GM19025 (cell line): ENCODE data around the gene RBCK1.
"Not testable (repeated sequence)": the region's sequence is repeated elsewhere in the genome, so short reads cannot be mapped to it uniquely, and the experiment has no call there.

Source experiments
- ATAC-seq: cut with Tn5 transposase; IDR thresholded peaks from one replicate; pipeline ENCODE4 v1.9.1; 2021; ENCODE audit warnings: mild to moderate bottlenecking, low read depth, moderate library complexity; ENCODE audit not compliant: unreplicated experiment

The RBCK1 gene

DNA sequence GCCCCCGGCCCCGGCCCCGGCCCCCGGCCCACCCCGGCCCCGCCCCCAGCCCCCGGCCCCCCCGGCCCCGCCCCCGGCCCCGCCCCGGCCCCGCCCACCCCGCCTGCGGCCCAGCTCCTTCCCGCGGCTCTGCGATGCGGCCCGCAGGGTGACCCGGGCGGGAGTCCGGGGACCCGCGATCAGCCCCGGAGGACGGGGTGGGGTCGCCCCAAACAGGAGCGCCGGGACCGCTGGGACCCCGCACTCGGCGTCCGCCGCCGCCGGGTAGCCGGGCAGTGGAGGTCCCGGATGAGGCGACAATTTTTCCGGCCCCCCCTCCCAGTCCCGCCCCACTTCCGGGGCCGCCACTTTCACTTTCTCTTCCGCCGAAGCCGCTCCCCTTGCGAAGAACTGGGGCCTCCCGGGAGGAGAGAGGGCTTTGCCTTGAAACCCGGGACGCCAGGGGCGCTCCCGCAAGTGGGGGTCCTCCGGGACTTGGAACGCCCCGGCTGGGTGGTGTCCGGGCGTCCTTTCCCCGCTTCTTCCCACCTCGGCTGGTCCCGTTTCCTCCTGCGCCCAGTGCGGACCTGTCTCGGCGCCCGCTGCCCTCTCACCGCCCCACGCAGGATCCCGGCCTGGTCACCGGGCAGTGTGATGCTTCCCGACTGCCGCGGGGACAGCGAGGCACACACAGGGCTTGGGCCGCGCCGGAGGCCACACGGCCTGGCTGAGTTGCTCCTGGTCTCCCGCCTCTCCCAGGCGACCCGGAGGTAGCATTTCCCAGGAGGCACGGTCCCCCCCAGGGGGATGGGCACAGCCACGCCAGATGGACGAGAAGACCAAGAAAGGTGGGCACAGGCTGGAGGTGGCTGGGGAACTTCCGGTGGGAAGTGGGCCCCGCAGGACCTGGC, at the start of gene RBCK1:
TSS of gene RBCK1 (plus strand) at position 347 of the 890 bp plus-strand sequence. CDS start at position 806, 459 bp downstream.
- ATAC-seq: peak; percentile 57

DNA sequence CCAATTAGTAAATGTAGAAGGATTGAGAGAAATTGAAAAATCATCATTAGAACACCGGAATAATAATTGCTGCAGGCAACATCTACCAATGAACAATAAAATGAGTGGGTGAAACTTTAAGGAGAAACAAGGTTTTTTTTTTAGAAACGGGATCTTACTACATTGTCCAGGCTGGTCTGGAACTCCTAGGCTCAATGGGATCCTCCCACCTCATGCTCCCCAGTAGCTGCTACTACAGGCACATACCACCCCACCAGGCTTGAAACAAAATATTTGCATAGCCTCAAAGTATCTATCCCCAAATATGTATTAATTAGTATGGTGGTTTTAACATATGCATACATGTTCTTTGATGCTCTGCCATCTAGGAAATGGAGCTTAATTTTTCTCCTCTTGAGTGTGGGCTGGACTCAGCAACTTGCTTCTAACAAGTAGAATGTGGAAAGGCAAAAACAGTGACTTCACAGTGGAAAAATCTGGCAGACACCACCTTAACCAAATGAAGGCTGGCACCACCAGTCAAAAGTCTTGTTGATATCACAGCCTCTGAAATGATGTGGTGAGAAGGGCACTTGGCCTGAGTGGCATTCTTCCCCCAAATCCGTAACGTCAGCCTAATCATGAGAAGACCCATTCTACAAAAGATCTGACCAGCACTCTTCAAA, 49.1 kb upstream of the RBCK1 start:
- ATAC-seq: no peak

DNA sequence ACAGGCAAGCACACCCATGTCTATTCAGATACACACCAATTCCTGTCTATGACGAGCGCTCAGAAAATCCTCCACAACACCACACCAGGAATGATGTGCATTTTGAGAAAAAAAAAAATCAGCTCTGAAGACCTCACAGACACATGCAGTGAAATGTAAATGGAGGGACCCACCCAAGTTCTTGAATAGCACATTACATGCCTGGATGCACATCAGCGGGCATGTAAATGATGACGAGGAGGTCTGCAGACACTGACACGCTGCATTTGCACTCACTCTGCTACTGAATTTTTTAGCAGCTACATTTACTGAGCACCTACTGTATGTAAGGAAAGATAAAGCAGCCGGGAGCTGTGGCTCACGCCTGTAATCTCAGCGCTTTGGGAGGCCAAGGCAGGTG, 46.5 kb upstream of the RBCK1 start:
- no peak for ATAC-seq

DNA sequence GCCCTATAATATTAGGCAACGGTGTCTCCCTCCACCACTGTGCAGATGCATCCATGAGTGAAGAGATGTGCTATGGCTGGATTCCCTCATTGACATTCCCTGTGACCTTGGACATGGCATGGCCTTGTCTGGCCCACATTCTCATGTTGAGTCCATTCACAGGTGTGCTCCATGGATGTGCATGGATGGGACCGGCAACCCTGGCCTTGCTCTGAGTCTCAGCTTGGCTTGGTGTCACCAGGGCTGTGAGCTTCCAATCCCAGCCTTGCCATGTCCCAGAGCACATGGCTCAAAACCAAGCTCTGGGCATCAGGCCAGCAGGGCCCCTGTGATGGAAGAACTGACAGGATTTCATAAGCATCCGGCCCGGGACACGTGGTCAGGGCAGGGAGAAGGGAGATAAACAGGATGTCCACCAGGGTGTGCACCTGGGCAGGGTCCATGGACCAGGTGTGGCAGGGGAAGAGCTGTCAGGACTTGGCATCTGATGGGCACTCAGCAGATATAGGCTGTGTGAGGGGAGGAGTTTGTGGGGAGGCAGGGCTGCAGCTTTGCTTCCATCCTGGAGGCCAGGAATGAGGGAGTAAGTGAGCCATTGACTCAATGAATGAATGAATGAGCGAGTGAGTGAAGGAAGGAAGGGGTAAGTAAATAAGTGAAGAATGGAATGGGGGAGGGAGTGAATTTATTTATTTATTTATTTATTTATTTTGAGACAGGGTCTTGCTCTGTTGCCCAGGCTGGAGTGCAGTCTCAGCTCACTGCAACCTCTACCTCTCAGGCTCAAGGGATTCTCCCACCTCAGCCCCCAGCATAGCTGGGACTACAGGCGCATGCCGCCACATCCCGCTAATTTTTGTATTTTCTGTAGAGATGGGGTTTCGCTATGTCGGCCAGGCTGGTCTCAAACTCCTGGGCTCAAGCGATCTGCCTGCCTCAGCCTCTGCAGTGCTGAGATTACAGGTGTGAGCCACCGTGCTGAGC, 45.5 kb upstream of the RBCK1 start:
- no peak for ATAC-seq

DNA sequence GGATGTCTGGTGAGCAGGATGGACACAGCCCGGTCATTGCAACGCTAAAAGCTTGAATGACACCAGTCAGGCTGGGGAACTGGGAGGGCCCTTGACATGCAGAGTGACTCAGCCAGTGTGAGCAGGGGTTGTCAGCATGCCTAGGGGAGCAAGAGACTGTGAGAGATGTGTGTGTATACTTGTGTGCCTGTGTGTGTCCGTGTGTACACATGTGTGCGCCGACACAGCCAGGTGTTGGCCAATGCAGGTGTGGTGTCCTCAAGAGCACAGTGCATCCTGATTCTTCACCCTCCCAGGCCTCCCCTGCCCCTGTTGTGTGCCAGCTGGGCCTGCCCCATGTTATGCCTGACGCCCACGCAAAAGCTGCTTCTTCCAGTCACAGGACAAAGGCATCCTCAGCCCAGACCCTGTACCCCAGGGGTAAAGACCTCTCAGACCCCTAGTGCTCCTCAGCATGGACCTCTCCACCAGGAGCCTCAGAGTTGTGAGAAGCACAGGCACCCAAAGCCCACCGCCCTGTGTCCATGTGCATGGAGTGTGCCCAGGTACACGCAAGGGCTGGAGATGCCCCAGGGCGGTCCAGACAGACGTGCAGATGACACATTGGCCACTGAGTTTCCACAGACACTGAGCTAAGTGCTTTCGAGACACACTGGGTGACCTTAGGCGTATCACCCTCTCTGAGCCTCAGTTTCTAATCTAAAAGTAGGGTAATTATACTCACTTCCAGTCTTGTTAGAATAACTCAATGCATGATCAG, 44.6 kb upstream of the RBCK1 start:
- no peak for ATAC-seq

DNA sequence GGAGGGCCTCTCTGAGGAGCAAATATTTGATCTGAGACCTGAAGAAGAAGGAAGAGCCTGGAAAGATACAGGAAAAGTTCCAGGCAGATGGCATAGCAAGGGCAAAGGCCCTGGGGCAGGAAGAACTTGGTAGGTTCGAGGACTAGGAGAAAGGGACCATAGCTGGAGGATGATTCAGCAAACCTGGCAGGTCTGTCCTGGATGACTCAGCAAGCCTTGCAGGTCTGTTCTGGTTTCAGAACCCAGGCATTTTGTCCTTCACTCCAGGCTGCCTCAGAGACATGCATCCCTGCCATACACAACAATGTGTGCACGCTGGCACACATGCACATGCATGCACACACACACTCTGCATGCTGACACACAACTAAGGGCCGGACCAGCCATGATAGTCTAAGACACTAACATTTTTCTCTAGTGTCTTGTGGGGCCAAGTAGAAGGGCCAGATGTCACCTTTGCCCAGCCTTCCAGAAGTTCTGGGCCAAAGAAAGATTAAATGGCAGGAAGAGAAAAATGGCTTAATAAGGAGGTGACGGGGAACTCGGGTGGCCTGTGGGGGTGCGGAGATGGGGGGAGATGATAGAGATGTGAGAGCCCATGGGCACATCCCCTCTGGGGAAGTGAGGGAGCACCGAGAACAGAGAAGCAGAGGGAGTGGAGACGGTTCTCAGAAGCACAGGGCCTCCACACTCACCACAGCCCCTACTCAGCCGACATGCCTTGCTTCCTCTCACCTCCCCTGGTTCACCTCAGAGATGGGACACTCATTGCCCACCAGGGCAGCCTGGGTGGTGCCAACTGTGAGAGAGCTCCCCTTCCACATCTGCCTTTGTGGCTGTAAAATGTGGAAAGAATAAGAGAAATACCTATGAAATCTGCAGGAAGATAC, 42.9 kb upstream of the RBCK1 start:
- ATAC-seq: no peak

DNA sequence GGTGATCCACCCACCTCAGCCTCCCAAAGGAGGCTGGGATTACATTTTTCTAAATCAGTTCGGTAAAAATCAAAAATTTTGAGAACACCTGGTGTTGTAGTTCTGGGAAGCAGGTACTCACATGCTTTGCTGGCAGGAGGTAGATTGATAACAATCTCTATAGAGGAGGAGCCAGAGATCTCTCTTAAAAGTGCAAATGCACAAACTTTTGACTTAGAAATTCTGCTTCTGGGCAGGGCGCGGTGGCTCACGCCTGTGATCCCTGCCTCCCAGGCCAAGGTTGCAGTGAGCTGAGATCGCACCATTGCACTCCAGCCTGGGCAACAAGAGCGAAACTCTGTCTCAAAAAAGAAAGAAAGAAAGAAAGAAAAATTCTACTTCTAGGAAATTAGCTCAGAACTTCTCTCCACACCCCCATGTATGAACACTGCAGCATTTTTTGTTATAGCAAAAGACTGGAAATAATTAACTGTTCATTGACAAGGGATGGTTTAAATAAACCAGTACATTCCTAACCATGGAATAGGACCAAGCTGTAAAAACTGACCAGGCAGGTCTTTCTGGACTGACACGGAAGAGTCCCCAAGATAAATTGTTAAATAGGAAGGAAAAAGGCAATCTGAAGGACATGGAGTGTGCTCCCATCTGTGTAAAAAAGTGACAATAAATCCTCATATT, 41.9 kb upstream of the RBCK1 start:
- ATAC-seq: no peak

DNA sequence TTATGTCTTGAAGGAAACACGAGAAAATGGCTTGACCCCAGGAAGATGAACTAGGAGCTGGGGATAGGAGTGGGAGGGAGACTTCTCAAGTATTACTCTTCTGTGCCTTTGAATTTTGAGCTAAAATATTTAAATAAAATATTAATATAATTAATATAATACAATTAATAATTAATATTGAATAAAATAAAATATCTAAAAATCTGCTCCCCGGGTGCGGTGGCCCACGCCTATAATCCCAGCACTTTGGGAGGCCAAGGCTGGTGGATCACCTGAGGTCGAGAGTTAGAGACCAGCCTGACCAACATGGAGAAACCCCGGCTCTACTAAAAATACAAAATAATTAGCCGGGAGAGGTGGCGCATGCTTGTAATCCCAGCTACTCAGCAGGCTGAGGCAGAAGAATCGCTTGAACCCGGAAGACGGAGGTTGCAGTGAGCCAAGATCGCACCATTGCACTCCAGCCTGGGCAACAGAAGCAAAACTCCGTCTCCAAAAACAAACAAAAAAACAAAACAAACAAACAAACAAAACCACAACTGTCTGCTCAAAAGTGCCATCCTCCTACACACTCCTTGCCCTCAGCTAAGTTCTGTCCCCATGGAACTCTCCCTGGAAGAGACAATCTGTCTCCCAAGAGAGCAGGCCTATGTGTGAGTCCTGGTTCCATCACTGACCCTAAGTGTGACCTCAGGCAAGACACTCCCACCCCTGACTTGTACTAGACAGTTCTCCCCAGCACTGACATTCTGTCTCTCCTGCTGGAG, 41.2 kb upstream of the RBCK1 start:
- ATAC-seq: no peak

DNA sequence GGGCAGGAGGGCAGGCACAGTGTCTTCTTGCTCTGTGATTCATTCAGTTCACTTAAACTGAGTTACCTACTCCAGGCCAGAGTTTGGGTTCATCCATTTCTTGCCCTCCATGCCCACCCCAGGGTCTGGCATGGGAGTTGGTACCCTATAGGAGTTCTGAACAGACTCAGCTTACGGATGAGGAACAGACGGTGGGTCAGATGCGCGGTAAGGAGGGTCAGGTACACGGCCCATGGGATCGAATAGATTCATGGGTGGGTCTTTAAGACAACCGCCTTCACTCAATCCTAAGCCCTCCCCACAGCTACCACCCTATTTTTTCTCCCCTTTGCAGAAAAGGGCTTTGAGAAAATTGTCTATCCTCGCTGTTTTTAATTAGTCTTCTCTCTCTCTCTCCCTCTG, 40.6 kb upstream of the RBCK1 start:
- no peak for ATAC-seq

DNA sequence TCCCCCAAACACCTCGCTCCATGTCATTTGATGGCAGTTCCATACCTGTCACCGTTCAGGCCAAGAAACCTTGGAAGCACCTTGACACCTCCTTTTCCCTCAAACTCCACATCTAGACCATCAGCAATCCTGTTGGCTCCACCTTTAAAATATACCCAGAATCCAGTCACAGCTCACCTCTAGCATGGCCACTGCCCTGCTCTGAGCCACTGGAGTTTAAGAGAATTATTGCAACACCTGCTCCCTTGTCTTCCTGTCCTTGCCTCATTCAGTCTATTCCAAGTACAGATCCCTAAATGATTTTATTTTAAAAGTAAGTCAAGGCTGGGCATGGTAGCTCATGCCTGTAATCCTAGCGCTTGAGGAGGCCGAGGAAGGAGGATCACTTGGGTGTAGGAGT, 39.2 kb upstream of the RBCK1 start:
- ATAC-seq: no peak

DNA sequence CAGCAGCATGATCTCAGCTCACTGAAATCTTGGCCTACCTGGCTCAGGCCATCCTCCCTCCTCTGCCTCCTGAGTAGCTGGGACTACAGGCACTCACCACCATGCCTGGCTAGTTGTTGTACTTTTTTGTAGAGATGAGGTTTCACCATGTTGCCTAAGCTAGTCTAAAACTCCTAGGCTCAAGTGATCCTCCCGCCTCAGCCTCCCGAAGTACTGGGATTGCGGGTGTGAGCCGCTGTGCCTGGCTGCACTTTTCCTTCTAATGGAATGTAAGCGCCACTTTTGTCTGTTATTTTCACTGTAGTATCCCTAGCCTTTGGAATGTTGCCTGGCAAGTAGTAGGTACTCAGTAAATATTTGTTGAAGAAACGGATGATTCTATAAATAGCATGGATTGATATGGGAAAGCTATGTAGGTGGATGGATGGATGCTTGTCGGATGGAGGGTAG, 37.9 kb upstream of the RBCK1 start:
- ATAC-seq: no peak

DNA sequence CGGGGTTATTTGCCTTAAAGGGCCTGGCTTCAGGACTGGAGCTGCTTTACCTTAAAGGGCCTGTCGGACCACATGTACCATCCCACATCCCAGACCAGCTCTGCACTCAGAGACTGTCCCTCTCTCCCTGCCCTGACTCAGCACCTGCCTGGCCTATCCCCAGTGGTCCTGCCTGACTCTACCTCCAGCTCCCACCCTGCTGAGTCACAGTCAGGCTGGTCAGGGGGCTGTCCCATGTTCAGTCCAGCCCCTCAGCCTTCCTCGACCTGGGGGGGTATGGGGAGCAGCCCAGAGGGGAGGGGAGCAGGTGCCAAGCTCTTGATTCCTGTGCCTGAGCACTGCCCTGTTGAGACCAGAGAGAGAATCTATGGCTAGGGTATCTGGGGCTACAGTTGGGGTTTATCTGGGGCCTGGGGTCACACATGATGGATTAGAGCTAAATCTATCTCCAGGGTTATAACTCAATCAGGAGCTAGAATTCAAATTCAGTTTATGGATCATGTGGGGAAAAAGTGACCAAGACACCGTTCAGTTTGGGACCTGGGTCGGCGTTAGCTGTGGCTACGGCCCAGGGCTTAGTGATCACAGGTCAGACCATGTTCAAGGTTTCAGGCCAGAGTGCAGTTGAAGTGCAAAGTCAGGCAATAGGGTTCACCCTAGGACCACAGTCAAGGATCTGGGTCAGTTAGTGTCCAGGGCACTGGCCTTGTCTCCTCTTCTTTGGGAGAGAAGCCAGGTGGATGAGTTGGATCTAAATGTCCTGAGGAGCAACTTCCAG, 36.9 kb upstream of the RBCK1 start:
- ATAC-seq: no peak

DNA sequence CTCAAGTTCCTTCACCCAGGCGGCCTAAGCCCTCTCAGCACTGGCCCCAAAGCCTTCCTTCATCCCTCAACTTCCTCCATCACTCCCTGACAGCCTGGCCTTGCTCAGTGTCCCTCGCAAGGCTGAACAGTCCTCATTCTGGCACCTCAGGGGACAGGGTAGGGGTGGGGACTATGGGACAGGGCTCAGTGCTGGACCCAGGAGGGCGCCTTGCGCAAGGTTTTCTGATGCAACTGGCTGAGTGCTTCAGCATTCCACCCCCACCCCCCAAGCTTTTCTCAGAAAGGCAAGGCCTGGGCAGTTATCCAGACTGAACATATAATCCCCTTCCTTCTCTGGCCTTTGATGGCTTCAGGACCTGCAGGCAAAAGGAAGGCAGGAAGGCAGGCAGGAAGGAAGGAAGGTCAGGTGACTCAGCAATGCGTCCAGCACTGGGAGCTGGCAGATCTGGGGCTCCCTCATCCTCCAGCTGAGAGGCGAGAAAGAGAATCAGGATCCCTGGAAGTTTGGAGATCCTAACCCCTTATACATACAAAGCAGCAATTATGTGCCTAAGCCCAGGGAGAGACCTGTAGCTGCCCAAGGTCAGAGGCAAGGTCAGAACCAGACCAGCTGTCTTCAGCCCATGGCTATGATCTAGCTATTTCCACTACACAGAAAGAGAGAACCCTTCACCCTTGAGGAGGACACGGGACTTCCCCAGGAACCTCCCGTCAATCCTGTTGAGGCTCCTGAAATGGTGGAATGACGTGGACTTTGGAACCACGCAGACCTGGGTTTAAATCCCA, 36.1 kb upstream of the RBCK1 start:
- ATAC-seq: no peak

DNA sequence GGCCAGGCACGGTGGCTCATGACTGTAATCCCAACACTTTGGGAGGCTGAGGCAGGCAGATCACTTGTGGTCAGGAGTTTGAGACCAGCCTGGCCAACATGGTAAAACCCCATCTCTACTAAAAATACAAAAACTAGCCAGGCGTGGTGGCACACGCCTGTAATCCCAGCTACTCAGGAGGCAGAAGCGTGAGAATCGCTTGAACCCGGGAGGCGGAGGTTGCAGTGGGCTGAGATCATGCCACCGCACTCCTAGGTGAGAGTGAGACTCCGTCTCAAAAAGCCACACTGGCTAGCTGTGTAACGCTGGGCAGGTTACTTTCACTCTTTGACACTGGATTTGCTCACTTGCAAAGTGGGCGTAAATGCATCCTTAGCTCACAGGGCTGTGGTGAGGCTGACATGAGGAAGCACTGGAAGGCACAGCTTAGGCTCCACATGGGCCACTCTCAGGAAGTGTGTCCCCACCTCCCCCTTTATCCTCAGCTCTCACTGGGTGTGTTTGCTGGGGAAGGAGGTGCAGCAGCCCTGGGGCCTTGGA, 35.5 kb upstream of the RBCK1 start:
- not testable (repeated sequence) for ATAC-seq

DNA sequence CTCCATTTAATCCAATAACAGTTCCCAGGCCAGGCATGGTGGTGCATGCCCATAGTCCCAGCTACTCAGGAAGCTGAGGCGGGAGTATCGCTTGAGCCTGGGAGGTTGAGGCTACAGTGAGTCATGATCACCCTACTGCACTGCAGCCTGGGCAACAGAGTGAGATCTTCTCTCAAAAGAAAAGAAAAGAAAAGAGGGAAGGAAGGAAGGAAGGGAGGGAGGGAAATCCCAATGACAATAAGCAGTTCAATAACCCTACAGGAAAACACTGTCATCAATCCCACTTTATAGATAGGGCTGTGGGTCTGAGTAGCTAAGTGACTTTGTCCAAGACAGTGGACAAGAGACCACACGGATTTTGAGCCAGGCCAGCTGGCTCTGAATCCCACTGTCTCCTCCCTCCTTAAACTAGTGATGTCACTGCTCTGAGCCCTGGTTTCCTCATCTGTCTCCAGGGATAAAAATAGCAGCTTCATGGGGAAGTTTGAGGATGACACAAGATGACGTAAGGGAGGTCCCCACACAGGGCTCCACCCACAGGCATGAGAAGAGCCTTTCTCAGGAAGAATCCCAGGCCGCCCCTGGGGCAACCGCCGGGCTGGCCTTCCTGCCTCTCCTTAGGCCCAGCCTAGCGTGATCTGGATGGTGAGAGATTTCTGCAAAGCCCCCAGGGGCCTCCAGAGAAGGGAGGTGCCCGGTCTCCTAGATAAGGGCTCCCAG, 34.8 kb upstream of the RBCK1 start:
- no peak for ATAC-seq
